Omental fat pad (tissue), 4 donors: Measurements from ENCODE around the gene NYNRIN. TPM values are rescaled to one million over a fixed set of nuclear protein-coding genes. Genes with fewer than 3 reads are reported as not detected.
A peak's percentile ranks its signal among the peaks of the same experiment; 100 is the strongest.

ENCODE experiments used
- ATAC-seq: fragments of 150-250 bp; one replicate; pipeline ENCODE4 v1.9.1; 2016; ENCODE audit warnings: mild to moderate bottlenecking, moderate library complexity; ENCODE audit not compliant: low FRiP score
- DNase-seq: peaks from one replicate; pipeline ENCODE4 v3.0.0-alpha.2; 2019; ENCODE audit warnings: low spot score
- CTCF ChIP-seq, 3 donors: fragments of 450-650 bp; IDR thresholded peaks; one replicate each; pipeline ENCODE4 v1.5.1; 2016 to 2017; ENCODE audit warnings: antibody characterized with exemption in 3 of 3, mild to moderate bottlenecking in 3 of 3, moderate library complexity in 2 of 3
- total RNA-seq, 4 donors: library from RNA; depleted of rRNA; stranded (reverse); fragments of >200 nt; gene quantifications; one replicate each; pipeline ENCODE4 v1.1.0, GENCODE V29; 2016

NYNRIN gene
- total RNA-seq, 4 donors from 2014 or later, result 4.6 to 24.9 (median 13.0) TPM

GRCh38 chr14:24439257-24439656 lies 40.5 kb downstream of the NYNRIN start:
- ATAC-seq (no peak), DNase-seq (no peak)
- no peak for TF ChIP-seq CTCF (IDR thresholded peaks at IDR 0.05)

- no peak for TF ChIP-seq CTCF (IDR thresholded peaks at IDR 0.05)
- DNase-seq, result no peak
- ATAC-seq, result no peak
These were observed 41.2 kb downstream of the NYNRIN start for GRCh38 chr14:24439830-24440605.

GRCh38 chr14:24440606-24441399 lies 42.0 kb downstream of the NYNRIN start:
- TF ChIP-seq CTCF (IDR thresholded peaks at IDR 0.05), result no peak
- DNase-seq, result no peak
- ATAC-seq, result no peak

GRCh38 chr14:24441485-24441884 lies 42.7 kb downstream of the NYNRIN start:
- no peak for TF ChIP-seq CTCF (IDR thresholded peaks at IDR 0.05)
- ATAC-seq (no peak), DNase-seq (no peak)

- ATAC-seq (peak; percentile 34), DNase-seq (no peak)
- TF ChIP-seq CTCF (IDR thresholded peaks at IDR 0.05), result no peak
These were observed 43.1 kb downstream of the NYNRIN start for GRCh38 chr14:24441904-24442239.

GRCh38 chr14:24442240-24443052 lies 43.6 kb downstream of the NYNRIN start, which contains the start of gene SDR39U1:
Gene SDR39U1, minus strand, starts transcription at chr14:24442776. Its CDS starts 7 bp downstream, at chr14:24442769.
- DNase-seq (peak; percentile 82), ATAC-seq (peak; percentile 97)
- no peak for TF ChIP-seq CTCF (IDR thresholded peaks at IDR 0.05)
